Measurements from ENCODE around the gene ZNF710. TPM values are rescaled to one million over a fixed set of nuclear protein-coding genes. Genes with fewer than 3 reads are reported as not detected.

ZNF710 gene
- total and polyA plus RNA-seq, 2 donors (not counting 3 experiments of a cell fraction or from before 2014, with no cell fraction given) = 8.9 to 32.4 TPM

DNA sequence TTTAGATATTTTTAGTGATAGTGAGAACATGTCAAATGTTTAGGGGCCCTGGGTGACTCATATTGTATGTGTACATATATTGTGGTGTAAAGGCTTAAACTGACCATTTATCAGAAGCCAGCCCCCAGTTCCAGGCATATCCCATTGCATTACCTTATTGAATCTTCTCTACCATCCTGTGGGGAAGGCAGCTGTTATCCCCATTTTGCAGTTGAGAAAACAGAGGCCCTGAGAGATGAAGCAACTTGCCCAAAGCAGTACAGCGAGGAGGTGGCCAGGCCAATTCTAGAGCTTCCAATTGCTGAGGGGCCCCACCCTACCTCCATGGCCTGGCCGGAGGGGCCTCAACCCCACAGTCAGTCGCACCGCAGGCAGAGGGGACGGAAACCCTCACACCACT lies 47.9 kb downstream of the ZNF710 start:
- ChIA-PET CTCF (interaction anchor here (1.0 to 1.2 kb wide), 2 partner anchors 21 to 36 kb away, joined by 3 read pairs; no protein-coding TSS in a partner anchor), POLR2A (no interaction called here)
- Histone ChIP-seq H3K9me3 (replicated peaks; ENCODE audit: control insufficient read depth, insufficient read depth, low read length) (no peaks in the 10 kb centered on the region), H3K27me3 (ENCODE audit: control insufficient read depth in 2 of 2, insufficient read depth in 2 of 2, low read length in 2 of 2) (no peaks in the 10 kb centered on the region), H4K20me1 (replicated peaks; ENCODE audit: control insufficient read depth, extremely low read depth, insufficient read depth, low read length) (no peaks in the 10 kb centered on the region), H3K4me1 (ENCODE audit: control insufficient read depth, extremely low read depth, insufficient read depth, low read length) (no peaks in the 10 kb centered on the region), H3K4me3 (replicated peaks in 1 of 3; ENCODE audit: insufficient read depth in 1 of 3, low read depth in 1 of 3, low read length in 3 of 3) (no peak overlapping the region), H3K9me1 (replicated peaks; ENCODE audit: control insufficient read depth, extremely low read depth, insufficient read depth, low read length) (no peaks in the 10 kb centered on the region), H3K79me2 (ENCODE audit: control insufficient read depth, insufficient read depth, low read length) (peaks cover 5% of the 10 kb centered on the region), H3K36me3 (ENCODE audit: control insufficient read depth in 2 of 2, extremely low read depth in 1 of 2, insufficient read depth in 2 of 2, low read length in 2 of 2) (no peaks in the 10 kb centered on the region), H2AFZ (ENCODE audit: low read depth, low read length) (no peak overlapping the region), H3K9ac (replicated peaks; ENCODE audit: extremely low read depth, insufficient read depth, low read length) (no peak overlapping the region), H3K27ac (ENCODE audit: insufficient read depth, low read depth, low read length) (no peak overlapping the region), H3K4me2 (ENCODE audit: insufficient read depth, low read length) (no peak overlapping the region)
- FAIRE-seq (no peak), DNase-seq (ENCODE audit: low read depth, low spot score) (no peak)
- no TSS peak for BruUV-seq (replicated peaks)
- dilution Hi-C loops (cut with MboI; ENCODE audit: extremely low pct_ligation_motif_present, low sequenced_read_pairs) = no loop called here
- TF ChIP-seq FOS (IDR thresholded peaks at IDR 0.05; ENCODE audit: borderline replicate concordance, insufficient read depth, low read length) = no peak
- TF ChIP-seq POLR2A (IDR thresholded peaks at IDR 0.05; ENCODE audit: low read depth, low read length) = no peak
- no peak for TF ChIP-seq MYC (IDR thresholded peaks at IDR 0.05; ENCODE audit: low read depth, low read length)
- TF ChIP-seq, protein P1, sequence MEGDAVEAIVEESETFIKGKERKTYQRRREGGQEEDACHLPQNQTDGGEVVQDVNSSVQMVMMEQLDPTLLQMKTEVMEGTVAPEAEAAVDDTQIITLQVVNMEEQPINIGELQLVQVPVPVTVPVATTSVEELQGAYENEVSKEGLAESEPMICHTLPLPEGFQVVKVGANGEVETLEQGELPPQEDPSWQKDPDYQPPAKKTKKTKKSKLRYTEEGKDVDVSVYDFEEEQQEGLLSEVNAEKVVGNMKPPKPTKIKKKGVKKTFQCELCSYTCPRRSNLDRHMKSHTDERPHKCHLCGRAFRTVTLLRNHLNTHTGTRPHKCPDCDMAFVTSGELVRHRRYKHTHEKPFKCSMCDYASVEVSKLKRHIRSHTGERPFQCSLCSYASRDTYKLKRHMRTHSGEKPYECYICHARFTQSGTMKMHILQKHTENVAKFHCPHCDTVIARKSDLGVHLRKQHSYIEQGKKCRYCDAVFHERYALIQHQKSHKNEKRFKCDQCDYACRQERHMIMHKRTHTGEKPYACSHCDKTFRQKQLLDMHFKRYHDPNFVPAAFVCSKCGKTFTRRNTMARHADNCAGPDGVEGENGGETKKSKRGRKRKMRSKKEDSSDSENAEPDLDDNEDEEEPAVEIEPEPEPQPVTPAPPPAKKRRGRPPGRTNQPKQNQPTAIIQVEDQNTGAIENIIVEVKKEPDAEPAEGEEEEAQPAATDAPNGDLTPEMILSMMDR (IDR thresholded peaks at IDR 0.05; ENCODE audit: extremely low read depth in 1 of 2, insufficient read depth in 1 of 2, low read depth in 1 of 2, low read length in 2 of 2) = no peak
- no peak for TF ChIP-seq EZH2 (IDR thresholded peaks at IDR 0.05; ENCODE audit: borderline replicate concordance, low read depth, low read length, severe bottlenecking)
- no peak for TF ChIP-seq JUN (IDR thresholded peaks at IDR 0.05; ENCODE audit: borderline replicate concordance, insufficient read depth, insufficient read length, low read depth)
- TF ChIP-seq, protein P2, sequence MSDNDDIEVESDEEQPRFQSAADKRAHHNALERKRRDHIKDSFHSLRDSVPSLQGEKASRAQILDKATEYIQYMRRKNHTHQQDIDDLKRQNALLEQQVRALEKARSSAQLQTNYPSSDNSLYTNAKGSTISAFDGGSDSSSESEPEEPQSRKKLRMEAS (IDR thresholded peaks at IDR 0.05; ENCODE audit: insufficient read depth, insufficient read length) = no peak
- TF ChIP-seq POLR2AphosphoS5 (IDR thresholded peaks at IDR 0.05; ENCODE audit: insufficient read depth, low read depth, low read length) = no peak
- TF ChIP-seq GATA2 (IDR thresholded peaks at IDR 0.05; ENCODE audit: insufficient read depth, insufficient read length, low read depth, low read length) = no peak
- intact Hi-C loops (cut with micrococcal nuclease) = no loop called here
